Lower leg skin (tissue), 4 donors: Measurements from ENCODE around the gene FDXR. TPM values are rescaled to one million over a fixed set of nuclear protein-coding genes. Genes with fewer than 3 reads are reported as not detected.

Experiments
- DNase-seq, 2 donors: peaks; one replicate each; pipeline ENCODE4 v3.0.0-alpha.2; 2019; ENCODE audit warnings: low spot score in 2 of 2
- H3K4me3 ChIP-seq: fragments of 200-600 bp; sonication (generic); 2 replicates; pipeline ENCODE4 v1.5.1; 2017; ENCODE audit warnings: mild to moderate bottlenecking, low read depth; ENCODE audit not compliant: poor library complexity, severe bottlenecking
- POLR2A ChIP-seq, 2 donors: fragments of 450-650 bp; IDR thresholded peaks; one replicate each; pipeline ENCODE4 v1.6.1; 2016 to 2017; ENCODE audit warnings: antibody characterized with exemption in 2 of 2, mild to moderate bottlenecking in 1 of 2, moderate library complexity in 1 of 2
- WGBS, 2 donors: methylation state at CpG; one replicate each; pipeline ENCODE4 v1.1.5; 2018; 5-methylcytosine and 5-hydroxymethylcytosine counted together
- intact Hi-C: fragments of 100-400 bp; cut with DNase I; formaldehyde crosslinking; loops from one replicate; pipeline ENCODE4 v1.15.0; 2023; ENCODE audit warnings: low total_unique reads
- total RNA-seq, 4 donors: library from RNA; depleted of rRNA; stranded (reverse); fragments of >200 nt; gene quantifications; one replicate each; pipeline ENCODE4 v1.1.0, GENCODE V29; 2016
- TF ChIP-seq, protein P1 (sequence below), 3 donors: fragments of 450-650 bp; IDR thresholded peaks; one replicate each; pipeline ENCODE4 v1.5.1; 2016; ENCODE audit warnings: antibody characterized with exemption in 3 of 3, mild to moderate bottlenecking in 3 of 3, moderate library complexity in 2 of 3

The FDXR gene
- total RNA-seq, 4 donors from 2014 or later: 21.9 to 28.0 (median 24.6) TPM

DNA sequence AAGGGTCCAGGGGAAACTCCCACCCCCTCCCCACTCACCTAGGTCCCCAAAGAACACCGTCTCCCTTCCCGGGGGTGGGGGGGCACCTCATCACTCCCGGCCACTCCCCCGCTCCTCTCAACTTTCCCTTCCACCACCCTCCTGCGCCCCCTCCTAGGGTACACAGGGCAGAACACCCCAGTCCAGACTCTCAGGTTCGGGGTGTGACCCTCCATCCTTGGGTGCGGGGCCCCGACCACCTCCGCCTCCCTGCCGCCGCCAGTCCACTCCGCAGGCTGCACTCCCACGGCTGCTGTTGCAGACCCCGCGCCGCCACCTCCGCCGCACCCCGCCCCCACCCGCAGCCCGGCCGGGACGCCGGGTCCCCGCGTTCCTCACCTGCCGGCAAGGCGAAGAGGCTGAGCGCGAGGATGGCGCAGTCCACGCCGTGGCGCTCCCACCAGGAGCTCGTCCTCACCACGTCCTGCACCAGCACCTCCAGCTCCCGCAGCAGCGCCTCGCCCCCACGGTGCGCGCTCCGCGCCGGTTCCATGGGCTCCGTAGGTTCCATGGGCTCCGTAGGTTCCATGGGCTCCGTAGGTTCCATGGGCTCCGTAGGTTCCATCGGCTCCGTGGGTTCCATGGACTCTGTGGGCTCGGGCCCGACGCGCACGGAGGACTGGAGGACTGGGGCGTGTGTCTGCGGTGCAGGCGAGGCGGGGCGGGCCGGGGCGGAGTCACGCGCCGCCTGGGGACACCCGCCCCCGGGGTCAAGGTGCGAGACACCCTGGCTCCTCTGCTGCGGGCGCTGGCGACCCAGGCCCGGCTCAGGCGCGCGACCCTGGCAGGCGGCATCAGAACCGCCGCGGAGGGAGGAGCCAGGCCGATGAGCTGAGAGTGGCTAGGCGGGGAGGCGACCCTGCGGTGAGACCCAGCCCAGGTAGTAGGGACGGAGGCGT, 20.4 kb upstream of the FDXR start, which contains the start of gene FADS6:
Gene FADS6, minus strand, starts transcription at position 660 of the 938 bp plus-strand sequence. Its CDS starts 38 bp downstream, at position 622.
- H3K4me3 ChIP-seq: peak within 1 kb of the TSS; percentile 5
- no peak for DNase-seq
- TF ChIP-seq, protein P1, sequence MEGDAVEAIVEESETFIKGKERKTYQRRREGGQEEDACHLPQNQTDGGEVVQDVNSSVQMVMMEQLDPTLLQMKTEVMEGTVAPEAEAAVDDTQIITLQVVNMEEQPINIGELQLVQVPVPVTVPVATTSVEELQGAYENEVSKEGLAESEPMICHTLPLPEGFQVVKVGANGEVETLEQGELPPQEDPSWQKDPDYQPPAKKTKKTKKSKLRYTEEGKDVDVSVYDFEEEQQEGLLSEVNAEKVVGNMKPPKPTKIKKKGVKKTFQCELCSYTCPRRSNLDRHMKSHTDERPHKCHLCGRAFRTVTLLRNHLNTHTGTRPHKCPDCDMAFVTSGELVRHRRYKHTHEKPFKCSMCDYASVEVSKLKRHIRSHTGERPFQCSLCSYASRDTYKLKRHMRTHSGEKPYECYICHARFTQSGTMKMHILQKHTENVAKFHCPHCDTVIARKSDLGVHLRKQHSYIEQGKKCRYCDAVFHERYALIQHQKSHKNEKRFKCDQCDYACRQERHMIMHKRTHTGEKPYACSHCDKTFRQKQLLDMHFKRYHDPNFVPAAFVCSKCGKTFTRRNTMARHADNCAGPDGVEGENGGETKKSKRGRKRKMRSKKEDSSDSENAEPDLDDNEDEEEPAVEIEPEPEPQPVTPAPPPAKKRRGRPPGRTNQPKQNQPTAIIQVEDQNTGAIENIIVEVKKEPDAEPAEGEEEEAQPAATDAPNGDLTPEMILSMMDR (IDR thresholded peaks at IDR 0.05): no peak
- no peak for TF ChIP-seq POLR2A (IDR thresholded peaks at IDR 0.05)
- intact Hi-C loops: no loop called here
- 6 to 10% methylated on average over 22 to 43 of the region's 86 CpGs for WGBS, 2 donors

- TF ChIP-seq, protein P1 (IDR thresholded peaks at IDR 0.05): no peak
- TF ChIP-seq POLR2A (IDR thresholded peaks at IDR 0.05): no peak
- intact Hi-C loops: no loop called here
- H3K4me3 ChIP-seq: no peak overlapping the region
- DNase-seq: no peak
- WGBS, 2 donors: 70 to 74% methylated on average over 15 to 20 of the region's 20 CpGs
Observed at GRCh38 chr17:74892013-74892841, 19.4 kb upstream of the FDXR start.

GRCh38 chr17:74890554-74890953, 17.8 kb upstream of the FDXR start:
- WGBS, 2 donors: 91 to 93% methylated on average over 7 of the region's 7 CpGs
- intact Hi-C loops: no loop called here
- no peak overlapping the region for H3K4me3 ChIP-seq
- DNase-seq: no peak
- TF ChIP-seq, protein P1 (IDR thresholded peaks at IDR 0.05): no peak
- TF ChIP-seq POLR2A (IDR thresholded peaks at IDR 0.05): no peak

- intact Hi-C loops: no loop called here
- H3K4me3 ChIP-seq: no peak overlapping the region
Observed at GRCh38 chr17:74888469-74888868, 15.7 kb upstream of the FDXR start.

GRCh38 chr17:74883241-74883745, 10.5 kb upstream of the FDXR start:
- intact Hi-C loops: no loop called here
- 64 to 73% methylated on average over 15 of the region's 15 CpGs for WGBS, 2 donors
- TF ChIP-seq, protein P1 (IDR thresholded peaks at IDR 0.05): no peak
- no peak for TF ChIP-seq POLR2A (IDR thresholded peaks at IDR 0.05)
- no peak overlapping the region for H3K4me3 ChIP-seq
- DNase-seq: no peak

More at GRCh38 chr17:74888469-74888868, 15.7 kb upstream of the FDXR start:
- DNase-seq: no peak
- 54 to 57% methylated on average over 13 of the region's 13 CpGs for WGBS, 2 donors
- TF ChIP-seq, protein P1 (IDR thresholded peaks at IDR 0.05): no peak
- no peak for TF ChIP-seq POLR2A (IDR thresholded peaks at IDR 0.05)
